IPS DF 6.9 (cell line): ENCODE results near the gene CACNA1G.
A peak's percentile ranks its signal among the peaks of the same experiment; 100 is the strongest.

Source experiments
- DNase-seq: peaks from one replicate; pipeline ENCODE4 v3.0.0-alpha.2; 2013; ENCODE audit warnings: low read depth, low spot score
- H3K27ac ChIP-seq: one replicate; pipeline ENCODE4 v1.5.1; 2013; ENCODE audit warnings: low read length, control low read depth
- H3K27me3 ChIP-seq: 2 replicates; pipeline ENCODE4 v1.6.1; 2013; ENCODE audit warnings: mild to moderate bottlenecking, low read length; ENCODE audit not compliant: control insufficient read depth, insufficient read depth
- H3K36me3 ChIP-seq: 2 replicates; pipeline ENCODE4 v1.6.1; 2013; ENCODE audit warnings: low read length; ENCODE audit not compliant: control insufficient read depth, insufficient read depth
- H3K4me1 ChIP-seq: 2 replicates; pipeline ENCODE4 v1.6.1; 2013; ENCODE audit warnings: low read length; ENCODE audit not compliant: control insufficient read depth, insufficient read depth
- H3K4me3 ChIP-seq: 2 replicates; pipeline ENCODE4 v1.5.1; 2013; ENCODE audit warnings: mild to moderate bottlenecking, low read length
- H3K9me3 ChIP-seq: 2 replicates; pipeline ENCODE4 v1.6.1; 2013; ENCODE audit warnings: low read length, inconsistent platforms; ENCODE audit not compliant: control insufficient read depth, insufficient read depth
- WGBS: extraction: QIAGEN DNeasy Blood & Tissue Kit; methylation state at CpG from one replicate; pipeline ENCODE4 v1.1.7; 2013; ENCODE audit warnings: mixed read lengths, missing lambda C conversion rate; ENCODE audit not compliant: insufficient read length, insufficient coverage; 5-methylcytosine and 5-hydroxymethylcytosine counted together

Gene CACNA1G

GRCh38 chr17:50548831-50549230 is 11.7 kb upstream of the CACNA1G start:
- Histone ChIP-seq H3K27ac (no peak overlapping the region), H3K4me1 (0 out of 2 replicates have a peak, but pooled peaks cover 2% of the 10 kb centered on the region), H3K9me3 (no peaks in the 10 kb centered on the region), H3K4me3 (no peak overlapping the region), H3K36me3 (no peaks in the 10 kb centered on the region), H3K27me3 (no peaks in the 10 kb centered on the region)
- DNase-seq: no peak
- WGBS: no CpG with 5 or more reads among the region's 18 CpGs

DNA sequence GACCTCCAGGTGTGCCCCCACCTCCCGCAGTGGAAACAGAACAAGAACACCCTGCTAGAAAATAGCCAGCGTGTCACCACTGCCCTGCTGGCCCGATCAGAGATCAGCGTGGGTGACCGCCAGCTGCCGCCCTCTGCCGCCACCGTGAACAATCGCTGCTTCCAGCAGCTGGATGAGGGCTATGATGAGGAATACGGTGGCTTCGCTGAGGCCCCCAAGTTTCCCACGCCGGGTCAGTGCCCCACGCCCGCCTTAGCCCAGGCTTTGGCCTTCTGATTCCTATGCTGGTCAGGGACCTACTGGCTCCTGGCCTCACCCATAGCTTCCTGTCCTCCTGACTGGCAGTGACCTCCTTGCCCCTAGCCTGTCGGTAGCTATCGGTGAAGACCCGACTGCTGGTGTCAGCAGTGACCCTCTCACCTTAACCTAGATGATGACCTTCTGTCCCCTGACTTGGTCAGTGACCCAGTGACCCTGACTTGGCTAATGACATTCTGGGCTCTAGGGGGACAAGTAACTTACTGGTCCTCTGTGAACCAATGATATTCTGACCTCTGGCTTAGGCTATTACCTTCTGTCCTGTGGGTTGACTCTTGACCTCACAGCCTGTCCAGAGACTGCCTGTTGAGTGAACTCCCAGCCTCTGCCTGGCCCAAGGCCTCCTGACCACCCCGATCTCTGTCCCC is 11.1 kb upstream of the CACNA1G start:
- WGBS: no CpG with 5 or more reads among the region's 19 CpGs
- Histone ChIP-seq H3K4me3 (no peak overlapping the region), H3K4me1 (0 out of 2 replicates have a peak, but pooled peaks cover 2% of the 10 kb centered on the region), H3K27ac (no peak overlapping the region), H3K9me3 (no peaks in the 10 kb centered on the region), H3K27me3 (no peaks in the 10 kb centered on the region), H3K36me3 (no peaks in the 10 kb centered on the region)
- DNase-seq: no peak

DNA sequence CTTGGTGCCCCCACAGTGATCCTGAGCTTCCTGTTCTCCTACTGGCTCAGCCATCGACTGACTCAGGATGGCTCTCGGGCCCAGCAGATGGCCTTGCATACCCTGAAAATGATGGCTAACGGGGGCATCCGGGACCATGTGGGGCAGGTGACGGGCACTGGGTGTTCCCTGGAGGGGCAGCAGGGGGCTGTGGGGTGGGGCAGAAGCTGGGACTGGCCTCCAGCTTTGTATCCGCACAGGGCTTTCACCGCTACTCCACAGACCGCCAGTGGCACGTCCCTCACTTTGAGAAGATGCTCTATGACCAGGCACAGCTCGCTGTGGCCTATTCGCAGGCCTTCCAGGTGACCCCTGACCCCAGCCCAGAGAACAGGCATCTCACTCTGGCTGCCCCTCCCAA is 10.5 kb upstream of the CACNA1G start:
- Histone ChIP-seq H3K27me3 (no peaks in the 10 kb centered on the region), H3K4me1 (0 out of 2 replicates have a peak, but pooled peaks cover 2% of the 10 kb centered on the region), H3K27ac (no peak overlapping the region), H3K9me3 (no peaks in the 10 kb centered on the region), H3K36me3 (no peaks in the 10 kb centered on the region), H3K4me3 (no peak overlapping the region)
- no peak for DNase-seq
- no CpG with 5 or more reads among the region's 11 CpGs for WGBS

DNA sequence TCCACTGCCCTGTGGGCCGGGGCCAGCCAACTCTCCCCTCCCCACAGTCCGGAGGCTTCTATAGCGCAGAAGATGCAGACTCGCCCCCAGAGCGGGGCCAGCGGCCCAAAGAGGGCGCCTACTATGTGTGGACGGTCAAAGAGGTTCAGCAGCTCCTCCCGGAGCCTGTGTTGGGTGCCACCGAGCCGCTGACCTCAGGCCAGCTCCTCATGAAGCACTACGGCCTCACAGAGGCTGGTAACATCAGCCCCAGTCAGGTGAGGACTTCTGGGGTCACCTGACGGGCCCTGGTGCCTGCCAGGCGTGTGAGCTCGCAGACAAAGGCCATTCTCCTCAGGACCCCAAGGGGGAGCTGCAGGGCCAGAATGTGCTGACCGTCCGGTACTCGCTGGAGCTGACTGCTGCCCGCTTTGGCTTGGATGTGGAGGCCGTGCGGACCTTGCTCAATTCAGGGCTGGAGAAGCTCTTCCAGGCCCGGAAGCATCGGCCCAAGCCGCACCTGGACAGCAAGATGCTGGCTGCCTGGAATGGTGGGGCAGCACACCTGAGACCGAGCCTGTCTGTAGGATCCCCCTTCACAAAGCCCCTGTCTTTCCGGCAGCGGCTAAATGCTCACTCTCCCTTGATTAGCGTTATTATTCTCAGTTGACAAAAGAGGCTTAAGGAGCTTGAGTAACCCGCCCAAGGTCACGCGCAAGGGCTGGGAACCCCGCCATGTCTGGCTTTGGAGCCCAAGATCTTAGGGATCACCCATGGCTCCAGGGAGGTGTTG is 9.7 kb upstream of the CACNA1G start:
- DNase-seq: peak; percentile 90
- Histone ChIP-seq H3K27ac (no peak overlapping the region), H3K9me3 (no peaks in the 10 kb centered on the region), H3K27me3 (no peaks in the 10 kb centered on the region), H3K4me1 (0 out of 2 replicates have a peak, but pooled peaks cover 2% of the 10 kb centered on the region), H3K36me3 (no peaks in the 10 kb centered on the region), H3K4me3 (no peak overlapping the region)
- no CpG with 5 or more reads among the region's 32 CpGs for whole genome bisulfite sequencing

DNA sequence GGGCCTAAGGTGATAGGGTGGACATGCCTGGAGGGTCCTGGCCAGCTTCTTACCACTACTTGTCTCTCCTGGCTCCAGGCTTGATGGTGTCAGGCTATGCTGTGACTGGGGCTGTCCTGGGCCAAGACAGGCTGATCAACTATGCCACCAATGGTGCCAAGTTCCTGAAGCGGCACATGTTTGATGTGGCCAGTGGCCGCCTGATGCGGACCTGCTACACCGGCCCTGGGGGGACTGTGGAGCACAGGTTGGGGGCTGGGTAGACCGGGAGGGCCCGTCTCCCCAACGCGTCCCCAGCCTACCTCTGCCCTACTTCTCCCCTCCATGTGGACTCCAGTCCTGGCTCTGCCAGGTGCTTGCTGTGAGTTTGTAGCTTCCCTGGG is 9.1 kb upstream of the CACNA1G start:
- no peak overlapping the region for H3K4me3 ChIP-seq
- H3K9me3 ChIP-seq: no peaks in the 10 kb centered on the region
- no CpG with 5 or more reads among the region's 8 CpGs for WGBS
- H3K36me3 ChIP-seq: no peaks in the 10 kb centered on the region
- no peaks in the 10 kb centered on the region for H3K27me3 ChIP-seq
- 0 out of 2 replicates have a peak, but pooled peaks cover 2% of the 10 kb centered on the region for H3K4me1 ChIP-seq
- DNase-seq: no peak
- no peak overlapping the region for H3K27ac ChIP-seq

DNA sequence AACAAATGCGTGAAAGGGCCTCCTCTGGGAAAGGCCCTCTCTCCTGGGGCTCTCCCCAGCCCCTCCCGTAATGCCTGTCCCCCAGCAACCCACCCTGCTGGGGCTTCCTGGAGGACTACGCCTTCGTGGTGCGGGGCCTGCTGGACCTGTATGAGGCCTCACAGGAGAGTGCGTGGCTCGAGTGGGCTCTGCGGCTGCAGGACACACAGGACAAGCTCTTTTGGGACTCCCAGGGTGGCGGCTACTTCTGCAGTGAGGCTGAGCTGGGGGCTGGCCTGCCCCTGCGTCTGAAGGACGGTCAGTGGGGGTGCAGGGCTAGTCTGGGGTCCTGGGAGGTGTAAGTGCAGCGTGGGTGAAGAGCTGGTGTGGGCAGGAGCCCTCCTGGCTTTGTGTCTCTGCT is 8.6 kb upstream of the CACNA1G start:
- Histone ChIP-seq H3K27me3 (no peaks in the 10 kb centered on the region), H3K27ac (no peak overlapping the region), H3K4me3 (no peak overlapping the region), H3K36me3 (no peaks in the 10 kb centered on the region), H3K9me3 (no peaks in the 10 kb centered on the region), H3K4me1 (0 out of 2 replicates have a peak, but pooled peaks cover 2% of the 10 kb centered on the region)
- WGBS: no CpG with 5 or more reads among the region's 12 CpGs
- DNase-seq: no peak

DNA sequence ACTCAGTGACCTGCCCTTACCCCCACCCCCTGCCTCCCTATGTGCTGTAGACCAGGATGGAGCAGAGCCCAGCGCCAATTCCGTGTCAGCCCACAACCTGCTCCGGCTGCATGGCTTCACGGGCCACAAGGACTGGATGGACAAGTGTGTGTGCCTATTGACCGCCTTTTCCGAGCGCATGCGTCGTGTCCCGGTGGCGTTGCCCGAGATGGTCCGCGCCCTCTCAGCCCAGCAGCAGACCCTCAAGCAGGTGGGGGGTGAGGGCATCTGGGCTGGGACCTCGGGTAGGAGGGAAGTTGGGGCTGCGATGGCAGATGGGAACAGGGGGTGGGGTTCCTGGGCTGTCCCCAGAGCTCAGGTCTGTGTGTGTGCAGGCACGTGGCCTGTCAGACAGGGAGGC is 6.3 kb upstream of the CACNA1G start:
- Histone ChIP-seq H3K36me3 (no peaks in the 10 kb centered on the region), H3K4me3 (no peak overlapping the region), H3K27ac (no peak overlapping the region), H3K27me3 (peaks cover 10% of the 10 kb centered on the region; the same call in 1 of the 2 replicates), H3K9me3 (no peaks in the 10 kb centered on the region), H3K4me1 (peaks cover 2% of the 10 kb centered on the region)
- WGBS: no CpG with 5 or more reads among the region's 17 CpGs
- no peak for DNase-seq

- H3K9me3 ChIP-seq: no peaks in the 10 kb centered on the region
- H3K27ac ChIP-seq: no peak overlapping the region
- no peak overlapping the region for H3K4me3 ChIP-seq
- no peak for DNase-seq
- H3K4me1 ChIP-seq: peaks cover 2% of the 10 kb centered on the region
- H3K27me3 ChIP-seq: peaks cover 11% of the 10 kb centered on the region
- no peaks in the 10 kb centered on the region for H3K36me3 ChIP-seq
- WGBS: no CpG with 5 or more reads among the region's 5 CpGs
Observed at GRCh38 chr17:50556803-50557202, 3.7 kb upstream of the CACNA1G start.

- DNase-seq: no peak
- no peak overlapping the region for H3K4me3 ChIP-seq
- no peaks in the 10 kb centered on the region for H3K9me3 ChIP-seq
- H3K27ac ChIP-seq: no peak overlapping the region
- no peaks in the 10 kb centered on the region for H3K36me3 ChIP-seq
- peaks cover 2% of the 10 kb centered on the region for H3K4me1 ChIP-seq
- no CpG with 5 or more reads among the region's 4 CpGs for WGBS
- H3K27me3 ChIP-seq: peaks cover 18% of the 10 kb centered on the region
Observed at GRCh38 chr17:50557630-50558029, 2.9 kb upstream of the CACNA1G start.

- no peak overlapping the region for H3K4me3 ChIP-seq
- H3K36me3 ChIP-seq: no peaks in the 10 kb centered on the region
- peaks cover 23% of the 10 kb centered on the region for H3K27me3 ChIP-seq
- no CpG with 5 or more reads among the region's 4 CpGs for WGBS
- no peaks in the 10 kb centered on the region for H3K9me3 ChIP-seq
- peaks cover 2% of the 10 kb centered on the region for H3K4me1 ChIP-seq
- no peak for DNase-seq
- H3K27ac ChIP-seq: no peak overlapping the region
Observed at GRCh38 chr17:50558091-50558490, 2.4 kb upstream of the CACNA1G start.
